GM12878 (cell line): Measurements from ENCODE around the gene GPATCH3.

Experiments
- BMI1 ChIP-seq: fragments of 450-650 bp; IDR thresholded peaks from 2 replicates; pipeline ENCODE4 v1.6.1; 2016; ENCODE audit warnings: mild to moderate bottlenecking, moderate library complexity, borderline replicate concordance
- DPF2 ChIP-seq: fragments of 450-650 bp; IDR thresholded peaks from 2 replicates; pipeline ENCODE4 v1.6.1; 2017; ENCODE audit warnings: mild to moderate bottlenecking
- EED ChIP-seq: sonication (generic); IDR thresholded peaks from 2 replicates; pipeline ENCODE4 v1.6.1; 2016; ENCODE audit warnings: antibody characterized with exemption, low read depth
- EP300 ChIP-seq, 2 experiments: fragments of 150-350 bp in 1 of 2; IDR thresholded peaks; 2 replicates each; pipeline ENCODE4 v1.6.1; 2011 to 2012; ENCODE audit warnings: low read depth in 2 of 2, low read length in 2 of 2, borderline replicate concordance in 1 of 2, improper control_type of control experiment in 1 of 2, inconsistent platforms in 1 of 2; ENCODE audit not compliant: control insufficient read depth in 1 of 2
- EZH2 ChIP-seq: IDR thresholded peaks from 2 replicates; pipeline ENCODE4 v1.6.1; 2012; ENCODE audit warnings: low read depth, mild to moderate bottlenecking, control low read depth, inconsistent platforms, low read length, borderline replicate concordance; ENCODE audit not compliant: control insufficient read depth
- FOXM1 ChIP-seq: IDR thresholded peaks from 2 replicates; pipeline ENCODE4 v1.6.1; 2012; ENCODE audit warnings: low read depth, mild to moderate bottlenecking, inconsistent platforms, low read length, moderate library complexity
- NRF1 ChIP-seq: conservative IDR thresholded peaks from 2 replicates; pipeline ENCODE4 v1.6.1; 2011; ENCODE audit warnings: mild to moderate bottlenecking, low read depth, low read length, improper control_type of control experiment
- POLR2AphosphoS5 ChIP-seq: IDR thresholded peaks from 2 replicates; pipeline ENCODE4 v1.6.1; 2011; ENCODE audit warnings: mild to moderate bottlenecking, low read length, inconsistent platforms
- TAF1 ChIP-seq: IDR thresholded peaks from 2 replicates; pipeline ENCODE4 v1.6.1; 2011; ENCODE audit warnings: mild to moderate bottlenecking, low read depth, low read length, borderline replicate concordance
- TCF12 ChIP-seq: IDR thresholded peaks from 2 replicates; pipeline ENCODE4 v1.6.1; 2011; ENCODE audit warnings: low read depth, mild to moderate bottlenecking, low read length
- TCF3 ChIP-seq: IDR thresholded peaks from 2 replicates; pipeline ENCODE4 v1.6.1; 2012; ENCODE audit warnings: low read depth, mild to moderate bottlenecking, low read length, borderline replicate concordance; ENCODE audit not compliant: insufficient read depth
- ZNF274 ChIP-seq: IDR thresholded peaks from one replicate; pipeline ENCODE4 v1.8.0; 2011; ENCODE audit not compliant: insufficient read length, insufficient read depth
- TF ChIP-seq, protein P1 (sequence below), 3 experiments: IDR thresholded peaks in 2 of 3; conservative IDR thresholded peaks in 1 of 3; 2 replicates each; pipeline ENCODE4 v1.5.1; 2011; ENCODE audit warnings: low read depth in 3 of 3, low read length in 3 of 3, mild to moderate bottlenecking in 3 of 3, control low read depth in 2 of 3, moderate library complexity in 2 of 3, inconsistent platforms in 1 of 3, mixed read lengths in 1 of 3; ENCODE audit not compliant: control insufficient read depth in 2 of 3, insufficient read depth in 1 of 3; ENCODE audit errors: extremely low read depth in 1 of 3

DNA sequence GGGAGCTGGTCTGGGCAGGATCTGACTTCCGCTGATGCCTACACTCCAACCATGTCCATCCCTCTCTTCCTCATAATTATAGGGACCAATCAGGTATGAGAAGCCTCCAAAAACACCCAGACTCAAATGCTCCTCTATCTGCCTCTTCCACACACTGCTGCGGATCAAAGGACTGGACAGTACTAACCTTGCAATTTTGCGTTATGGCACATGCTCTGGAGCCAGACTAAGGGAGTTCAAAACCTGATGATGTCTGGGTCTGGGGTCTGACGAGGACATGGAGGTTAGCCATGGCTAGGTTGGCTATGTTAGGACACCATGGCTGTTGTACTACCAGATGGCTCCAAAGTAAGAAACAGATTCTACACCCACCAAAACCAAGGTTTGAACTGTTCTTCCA lies 20.5 kb downstream of the GPATCH3 start:
- TF ChIP-seq, protein P1, sequence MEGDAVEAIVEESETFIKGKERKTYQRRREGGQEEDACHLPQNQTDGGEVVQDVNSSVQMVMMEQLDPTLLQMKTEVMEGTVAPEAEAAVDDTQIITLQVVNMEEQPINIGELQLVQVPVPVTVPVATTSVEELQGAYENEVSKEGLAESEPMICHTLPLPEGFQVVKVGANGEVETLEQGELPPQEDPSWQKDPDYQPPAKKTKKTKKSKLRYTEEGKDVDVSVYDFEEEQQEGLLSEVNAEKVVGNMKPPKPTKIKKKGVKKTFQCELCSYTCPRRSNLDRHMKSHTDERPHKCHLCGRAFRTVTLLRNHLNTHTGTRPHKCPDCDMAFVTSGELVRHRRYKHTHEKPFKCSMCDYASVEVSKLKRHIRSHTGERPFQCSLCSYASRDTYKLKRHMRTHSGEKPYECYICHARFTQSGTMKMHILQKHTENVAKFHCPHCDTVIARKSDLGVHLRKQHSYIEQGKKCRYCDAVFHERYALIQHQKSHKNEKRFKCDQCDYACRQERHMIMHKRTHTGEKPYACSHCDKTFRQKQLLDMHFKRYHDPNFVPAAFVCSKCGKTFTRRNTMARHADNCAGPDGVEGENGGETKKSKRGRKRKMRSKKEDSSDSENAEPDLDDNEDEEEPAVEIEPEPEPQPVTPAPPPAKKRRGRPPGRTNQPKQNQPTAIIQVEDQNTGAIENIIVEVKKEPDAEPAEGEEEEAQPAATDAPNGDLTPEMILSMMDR (IDR thresholded peaks at IDR 0.05 in 2 of 3, conservative IDR thresholded peaks at IDR 0.05 in 1 of 3; ENCODE audit: control insufficient read depth in 2 of 3, extremely low read depth in 1 of 3, insufficient read depth in 1 of 3, low read depth in 3 of 3, low read length in 3 of 3) = no peak
- TF ChIP-seq FOXM1 (no peak), TCF12 (no peak), TCF3 (no peak), NRF1 (no peak), ZNF274 (no peak), POLR2AphosphoS5 (no peak), EZH2 (no peak), TAF1 (no peak), EP300 (IDR thresholded peaks at IDR 0.05; ENCODE audit: borderline replicate concordance in 1 of 2, control insufficient read depth in 1 of 2, low read depth in 2 of 2, low read length in 2 of 2) (no peak), DPF2 (no peak), EED (no peak), BMI1 (no peak)
